ENCODE measurements around the gene ATG5.
"Not testable (repeated sequence)": the region's sequence is repeated elsewhere in the genome, so short reads cannot be mapped to it uniquely, and the experiment has no call there.

Gene ATG5

DNA sequence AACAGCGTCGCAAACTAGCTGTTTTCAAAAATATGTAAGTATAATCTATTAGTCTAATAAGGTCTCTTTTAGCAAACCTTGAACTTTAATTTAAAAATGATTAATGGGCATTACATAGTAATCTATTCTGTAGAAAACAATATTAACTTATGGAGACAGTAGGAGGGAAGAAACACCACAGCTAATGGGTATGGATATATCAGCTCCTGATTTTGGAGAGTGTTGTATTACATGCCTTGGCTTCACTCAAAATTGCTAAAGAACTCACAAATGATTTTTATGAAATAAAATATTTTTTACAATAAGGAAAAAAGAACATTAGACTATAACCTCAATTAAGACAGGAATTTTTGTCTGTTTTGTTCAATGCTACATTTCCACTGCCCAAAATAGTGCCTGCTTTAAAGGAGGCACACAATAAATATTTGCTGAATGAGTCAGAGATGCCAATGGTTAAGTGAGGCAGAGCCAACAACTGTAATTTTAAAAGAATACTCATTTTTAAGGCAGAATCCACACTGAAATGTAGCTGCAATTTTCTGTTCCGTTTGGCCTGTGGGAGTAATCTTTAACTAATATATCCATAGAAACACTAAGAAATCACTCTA, 15.7 kb downstream of the ATG5 start:
- DNase-seq: no peak

DNA sequence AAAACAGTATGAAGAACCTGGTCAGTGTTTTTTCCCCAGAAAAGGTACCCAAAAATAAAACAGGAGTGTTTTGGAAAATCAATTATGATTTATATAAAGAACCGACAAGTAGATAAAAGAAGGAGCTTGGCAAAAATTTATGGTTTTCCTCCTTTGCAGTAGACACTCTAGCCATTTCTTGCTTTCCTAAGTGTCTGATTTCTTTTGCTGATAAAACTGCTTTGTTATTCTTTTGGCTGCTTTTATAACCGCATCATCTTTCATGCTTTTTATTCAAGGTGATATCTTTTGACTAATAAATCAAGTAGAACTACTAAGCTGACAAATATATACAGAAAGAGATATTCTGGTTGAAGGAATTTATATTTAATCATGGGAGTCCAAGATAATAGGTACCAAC, 16.6 kb downstream of the ATG5 start:
- DNase-seq: no peak

DNA sequence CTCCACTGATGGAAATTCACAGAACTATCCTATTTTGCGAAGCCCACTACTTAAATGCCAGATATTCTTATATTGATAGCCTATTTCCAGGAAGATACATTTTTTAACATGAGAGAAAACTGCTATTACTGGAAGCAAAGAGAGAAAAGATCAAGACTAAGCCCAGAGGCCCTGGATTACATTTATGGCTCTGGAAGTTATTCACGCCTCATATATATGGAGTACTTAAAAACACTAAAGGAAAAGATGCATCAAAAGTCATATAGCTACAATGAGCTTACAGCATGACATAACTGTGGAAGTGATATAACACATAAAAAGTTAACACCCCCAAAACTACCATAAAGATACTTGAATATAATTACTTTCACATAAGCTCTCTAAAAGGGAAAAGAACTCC, 19.8 kb downstream of the ATG5 start:
- DNase-seq: no peak

DNA sequence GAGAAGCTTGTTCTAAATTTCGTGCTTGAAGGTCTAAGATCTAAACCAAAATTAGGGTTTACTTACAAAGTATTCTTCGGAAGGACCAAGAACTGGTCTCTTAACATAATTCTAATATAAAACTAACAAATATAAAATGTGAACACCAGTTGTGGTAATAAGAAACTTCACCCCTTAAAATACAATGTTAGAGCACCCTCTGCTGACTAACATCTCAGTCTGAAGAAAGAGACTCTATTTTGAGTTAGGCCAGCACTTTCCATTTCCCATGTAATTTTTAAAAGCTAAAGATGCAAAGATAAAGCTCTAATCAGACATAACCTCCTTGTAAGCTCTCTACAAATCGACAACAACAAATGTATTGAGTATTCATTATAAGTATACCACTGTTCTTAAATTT, 24.6 kb downstream of the ATG5 start:
- DNase-seq: peak; percentile 65

DNA sequence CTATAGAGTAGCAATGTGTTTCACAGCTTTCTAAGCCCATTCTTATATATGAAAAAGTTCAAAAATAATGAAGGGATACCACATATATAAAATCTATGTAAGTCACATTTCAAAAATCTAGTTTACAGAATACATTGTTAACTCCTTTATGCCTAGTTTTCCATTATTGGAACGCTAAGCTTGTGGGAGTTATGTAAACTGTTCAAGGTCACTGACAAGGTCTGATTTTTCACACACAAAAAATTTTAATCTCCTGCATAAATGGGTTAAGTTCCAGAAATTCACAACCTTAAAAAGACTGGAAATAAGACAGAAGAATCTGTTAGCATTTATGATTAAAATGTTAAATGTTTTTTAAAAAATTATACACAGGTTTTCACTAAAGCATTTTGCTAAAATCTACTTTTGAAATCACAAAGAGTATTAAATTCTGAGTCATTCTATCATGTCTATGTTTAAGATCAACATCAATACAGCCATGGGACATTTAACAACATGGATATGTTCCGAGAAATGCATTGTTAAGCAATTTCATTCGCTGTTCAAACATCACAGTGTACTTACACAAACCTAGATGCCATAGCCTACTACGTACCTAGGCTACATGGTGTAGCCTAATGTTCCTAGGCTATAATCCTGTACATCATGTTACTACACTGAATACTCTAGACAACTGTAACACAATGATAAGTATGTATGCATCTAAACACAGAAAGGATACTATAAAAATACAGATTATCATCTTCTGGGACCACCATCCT, 25.4 kb downstream of the ATG5 start:
- no peak for DNase-seq

DNA sequence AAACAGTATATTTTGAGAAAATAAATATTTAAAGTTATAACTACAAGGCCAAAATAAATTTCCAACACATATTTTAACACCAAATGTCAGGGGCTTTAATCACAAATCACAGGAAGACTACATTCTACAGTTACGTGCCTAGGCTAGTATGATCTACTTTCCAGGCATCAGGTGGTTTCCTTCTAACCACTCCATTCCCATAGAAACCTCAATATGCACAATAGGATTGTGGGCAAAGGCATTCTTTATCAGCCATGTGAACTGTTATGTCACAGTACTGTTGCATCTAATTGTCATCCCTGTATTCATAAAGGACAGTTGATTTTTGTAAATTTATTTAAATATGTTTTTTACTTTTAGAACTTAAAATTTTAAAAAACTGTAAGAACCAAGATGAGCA, 32.4 kb downstream of the ATG5 start:
- DNase-seq: no peak

DNA sequence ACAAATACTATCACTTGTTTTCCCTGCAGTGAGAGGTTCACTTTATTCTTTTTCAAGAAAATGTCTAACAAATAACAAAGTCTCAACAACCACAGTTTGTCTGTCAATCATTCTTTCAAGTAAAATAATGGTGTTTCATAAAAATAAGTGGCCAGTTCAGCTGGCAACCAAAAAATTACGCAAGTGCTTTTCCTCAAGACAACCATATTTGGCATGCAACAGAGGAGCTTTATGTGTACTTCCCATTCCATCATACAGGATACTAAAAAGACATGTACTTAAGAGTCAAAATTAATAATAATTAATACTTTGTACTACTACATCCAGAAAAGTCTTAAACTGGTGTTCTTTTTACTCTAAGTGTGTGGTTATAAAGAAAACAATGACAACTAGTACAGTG, 34.6 kb downstream of the ATG5 start:
- DNase-seq: no peak

DNA sequence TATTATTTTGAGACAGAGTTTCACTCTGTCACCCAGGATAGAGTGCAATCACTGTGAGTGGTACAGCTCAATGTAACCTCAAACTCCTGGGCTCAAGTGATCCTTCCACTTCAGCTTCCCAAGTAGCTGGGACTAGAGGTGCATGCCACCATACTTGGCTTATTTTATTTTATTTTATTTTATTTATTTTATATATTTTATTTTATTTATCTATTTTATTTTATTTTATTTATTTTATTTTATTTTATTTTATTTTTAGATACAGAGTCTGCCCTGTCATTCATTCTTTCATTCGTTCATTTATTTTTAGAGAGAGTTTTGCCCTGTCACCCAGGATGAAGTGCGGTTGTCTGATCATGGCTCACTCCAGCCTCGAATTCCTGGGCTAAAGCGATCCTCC, 35.5 kb downstream of the ATG5 start:
- no peak for DNase-seq

DNA sequence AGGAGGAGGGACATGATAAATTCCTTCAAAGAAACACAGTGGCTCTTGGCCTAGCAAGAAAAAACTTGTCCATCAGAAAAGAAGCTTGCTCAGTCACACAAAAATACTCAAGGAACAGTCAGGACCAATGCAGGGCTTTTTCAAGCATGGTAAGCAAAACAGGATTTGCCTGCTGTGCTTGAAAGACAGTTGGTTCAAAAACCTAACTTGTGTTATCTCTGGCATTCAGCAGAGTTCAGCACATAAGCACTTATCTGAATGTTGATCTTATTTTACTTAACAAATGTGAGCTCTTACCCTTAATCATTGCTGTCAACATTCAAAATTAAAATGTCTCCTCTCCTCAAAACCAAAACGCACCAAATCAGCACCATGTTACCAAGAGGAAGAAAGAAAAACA, 38.3 kb downstream of the ATG5 start:
- peak; percentile 56 for DNase-seq

DNA sequence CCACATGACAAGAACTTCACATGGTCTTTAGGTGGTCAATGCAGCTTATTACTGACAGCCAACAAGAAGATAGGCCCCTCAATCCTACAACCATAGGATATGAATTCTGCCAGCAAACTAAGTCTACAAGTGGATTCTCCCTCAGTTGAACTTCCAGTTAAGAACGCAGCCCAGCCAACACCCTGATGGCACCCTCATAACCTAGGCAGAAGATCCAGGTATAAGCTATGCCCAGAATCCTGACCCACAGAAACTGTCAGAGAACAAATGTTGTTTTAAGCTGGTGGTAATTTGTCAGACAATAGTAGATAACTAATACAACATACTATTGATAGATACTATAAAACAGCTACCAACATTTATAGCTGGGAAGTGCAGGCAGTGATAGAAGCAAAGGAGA, 38.8 kb downstream of the ATG5 start:
- DNase-seq: no peak

DNA sequence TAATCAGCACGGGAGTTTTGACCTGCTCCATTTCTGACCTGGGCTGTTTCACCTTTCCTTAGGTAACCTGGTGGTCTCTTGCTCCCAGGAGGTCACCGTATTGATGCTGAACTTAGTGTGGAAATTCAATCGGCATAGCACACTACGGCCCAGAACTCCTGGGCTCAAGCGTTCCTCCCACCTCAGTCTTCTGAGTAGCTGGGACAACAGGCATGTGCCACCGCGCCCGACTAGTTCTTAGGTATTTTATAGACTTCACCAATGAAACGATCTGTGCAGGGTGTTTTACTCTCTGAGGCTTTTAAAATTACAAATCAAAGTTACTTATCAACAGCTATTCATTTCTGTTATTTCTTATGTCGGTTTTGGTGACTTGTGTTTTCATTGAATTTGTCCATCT, 42.1 kb downstream of the ATG5 start:
- DNase-seq: no peak

DNA sequence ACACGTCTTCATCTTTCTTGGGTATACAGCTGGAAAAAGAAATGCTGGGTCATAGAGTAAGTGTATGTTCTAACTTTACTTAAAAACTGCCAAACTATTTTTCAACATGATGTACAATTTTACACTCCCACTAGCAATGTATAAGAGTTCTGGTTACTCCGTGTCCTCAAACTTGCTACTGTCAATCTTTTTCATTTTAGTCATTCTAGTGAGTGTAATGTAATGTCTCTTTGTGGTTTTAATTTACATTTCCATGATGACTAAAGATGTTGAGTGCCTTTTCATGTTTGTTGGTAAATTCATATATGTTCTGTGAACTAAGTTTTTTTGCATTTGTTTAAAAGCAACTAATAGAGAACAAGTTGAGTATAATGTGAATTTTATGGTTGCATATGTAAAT, 43.9 kb downstream of the ATG5 start:
- DNase-seq: no peak

DNA sequence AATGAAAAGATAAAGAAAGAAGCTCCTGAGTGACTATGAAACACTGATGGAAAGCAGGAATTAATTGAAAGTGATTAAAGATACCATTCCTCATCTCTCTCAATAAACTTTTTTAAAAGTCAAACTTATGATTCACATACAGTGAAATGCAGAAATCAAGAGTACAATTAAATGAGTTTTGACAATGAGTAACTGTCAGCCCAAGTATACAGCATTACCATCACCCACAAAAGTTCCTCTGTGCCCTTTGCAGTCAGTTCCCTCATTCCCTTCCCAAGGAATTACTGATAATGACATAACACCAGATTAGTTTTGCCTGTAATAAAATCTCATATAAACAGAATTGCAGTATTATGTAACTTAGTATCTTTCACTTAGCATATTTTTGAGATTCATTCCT, 44.5 kb downstream of the ATG5 start:
- DNase-seq: no peak

DNA sequence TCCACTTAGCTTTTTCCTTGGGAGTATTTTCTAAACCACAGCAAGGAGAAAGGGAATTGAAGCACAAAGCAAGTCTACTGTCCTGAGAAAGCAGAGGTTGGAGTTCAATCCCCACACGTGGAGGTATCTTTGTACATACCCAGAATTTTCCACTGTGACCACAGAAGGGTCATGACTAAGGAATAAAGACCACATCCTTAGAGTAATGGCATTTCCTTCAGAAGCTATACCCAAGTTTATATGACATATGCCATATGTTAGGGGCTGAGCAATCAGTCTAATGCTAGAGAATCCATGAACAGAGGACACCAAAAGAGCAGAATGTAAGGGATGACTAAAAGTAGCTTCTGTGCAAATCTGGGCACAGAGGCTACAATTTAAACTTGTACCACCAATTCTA, 46.4 kb downstream of the ATG5 start:
- DNase-seq: no peak

DNA sequence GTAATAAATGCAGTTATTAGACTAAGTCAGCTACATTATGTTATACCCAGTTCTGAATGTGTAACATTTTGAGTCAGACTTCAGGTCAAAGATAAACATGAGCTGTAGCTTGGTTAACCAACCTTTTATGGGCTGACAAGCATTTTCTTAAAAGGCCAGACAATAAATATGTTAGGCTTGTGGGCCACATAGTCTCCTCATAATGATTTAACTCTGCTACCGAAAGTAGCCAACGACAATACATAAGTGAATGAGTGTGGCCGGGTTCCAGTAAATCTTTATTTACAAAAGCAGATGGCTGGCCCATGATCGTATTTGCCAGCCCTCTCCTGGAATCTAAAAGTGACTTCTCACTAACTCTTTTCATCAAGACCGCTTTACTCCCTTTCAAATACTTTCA, 49.9 kb downstream of the ATG5 start:
- no peak for DNase-seq

DNA sequence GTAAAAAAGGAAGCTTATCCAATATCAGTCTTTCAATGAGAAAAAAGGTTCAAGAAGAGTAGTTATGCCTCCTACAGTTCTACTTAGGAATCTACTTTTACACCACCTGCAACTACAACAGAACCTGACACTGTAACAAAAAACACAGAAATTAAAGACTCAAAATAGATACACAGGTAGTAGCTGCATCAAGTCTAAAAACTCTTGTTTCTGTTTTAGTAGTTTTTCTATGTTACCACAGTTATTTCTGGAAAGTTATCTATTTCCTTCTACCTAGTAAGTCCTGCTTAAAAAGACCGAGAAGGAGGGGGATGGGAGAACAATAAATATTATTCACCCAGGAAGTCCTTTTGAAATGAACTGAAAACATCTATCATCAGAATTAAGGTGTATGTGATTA, 52.5 kb downstream of the ATG5 start:
- DNase-seq: no peak

DNA sequence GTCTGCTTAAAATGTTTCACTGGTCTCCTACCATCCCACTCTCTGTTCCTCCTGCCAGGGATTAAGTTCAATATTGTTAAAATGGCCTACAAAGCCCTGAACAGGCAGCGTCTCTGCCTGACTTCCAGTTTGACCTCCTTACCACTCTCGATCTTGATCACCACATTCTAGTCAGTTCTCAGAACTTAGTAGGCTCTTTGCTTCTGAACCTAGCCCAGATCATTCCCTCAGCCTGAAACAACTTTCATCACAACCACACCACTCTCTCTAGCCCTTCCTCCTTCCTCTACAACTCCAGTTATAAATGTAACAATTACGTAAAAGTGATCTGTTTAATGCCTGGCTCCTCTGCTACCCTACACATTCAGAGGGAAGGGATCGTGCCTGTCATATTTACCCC, 53.3 kb downstream of the ATG5 start:
- no peak for DNase-seq

DNA sequence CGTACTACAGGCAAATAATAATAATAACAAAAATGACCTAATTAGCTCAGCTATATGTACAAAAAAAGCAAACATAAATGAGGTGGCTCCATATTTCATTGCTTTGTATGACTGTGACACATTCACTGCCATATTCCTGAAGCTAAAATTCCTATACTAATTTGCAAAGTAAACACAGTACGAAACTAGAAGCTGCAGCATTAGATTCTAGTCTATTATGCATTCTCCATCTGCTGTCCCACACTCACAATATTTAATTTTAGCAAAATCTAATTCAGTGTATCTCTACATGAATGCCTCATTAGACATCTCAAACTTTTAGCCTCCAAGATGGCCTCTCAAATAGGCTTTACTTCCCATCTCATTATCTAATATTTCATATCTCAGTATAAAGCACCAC, 55.1 kb downstream of the ATG5 start:
- no peak for DNase-seq

DNA sequence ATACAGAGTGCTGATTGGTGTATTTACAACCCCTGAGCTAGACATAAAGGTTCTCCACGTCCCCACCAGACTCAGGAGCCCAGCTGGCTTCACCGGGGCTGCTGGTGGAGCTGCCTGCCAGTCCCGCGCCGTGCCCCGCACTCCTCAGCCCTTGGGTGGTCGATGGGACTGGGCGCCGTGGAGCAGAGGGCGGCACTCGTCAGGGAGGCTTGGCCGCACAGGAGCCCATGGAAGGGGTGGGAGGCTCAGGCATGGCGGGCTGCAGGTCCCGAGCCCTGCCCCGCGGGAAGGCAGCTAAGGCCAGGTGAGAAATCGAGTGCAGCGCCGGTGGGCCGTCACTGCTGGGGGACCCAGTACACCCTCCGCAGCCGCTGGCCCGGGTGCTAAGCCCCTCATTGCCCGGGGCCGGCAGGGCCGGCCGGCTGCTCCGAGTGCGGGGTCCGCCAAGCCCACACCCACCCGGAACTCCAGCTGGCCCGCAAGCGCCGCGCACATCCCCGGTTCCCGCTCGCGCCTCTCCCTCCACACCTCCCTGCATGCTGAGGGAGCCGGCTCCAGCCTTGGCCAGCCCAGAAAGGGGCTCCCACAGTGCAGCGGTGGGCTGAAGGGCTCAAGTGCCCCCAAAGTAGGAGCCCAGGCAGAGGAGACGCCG, 56.2 kb downstream of the ATG5 start:
- DNase-seq: not testable (repeated sequence)

DNA sequence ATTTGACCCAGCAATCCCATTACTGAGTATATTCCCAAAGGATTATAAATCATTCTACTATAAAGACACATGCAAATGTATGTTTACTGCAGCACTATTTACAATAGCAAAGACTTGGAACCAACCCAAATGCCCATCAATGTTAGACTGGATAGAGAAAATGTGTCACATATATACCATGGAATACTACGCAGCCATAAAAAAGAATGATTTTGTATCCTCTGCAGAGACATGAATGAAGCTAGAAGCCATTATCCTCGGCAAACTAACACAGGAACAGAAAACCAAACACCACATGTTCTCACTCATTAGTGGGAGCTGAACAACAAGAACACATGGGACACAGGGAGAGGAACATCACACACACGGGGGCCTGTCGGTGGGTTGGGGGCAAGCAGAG, 57.1 kb downstream of the ATG5 start:
- DNase-seq: not testable (repeated sequence)

DNA sequence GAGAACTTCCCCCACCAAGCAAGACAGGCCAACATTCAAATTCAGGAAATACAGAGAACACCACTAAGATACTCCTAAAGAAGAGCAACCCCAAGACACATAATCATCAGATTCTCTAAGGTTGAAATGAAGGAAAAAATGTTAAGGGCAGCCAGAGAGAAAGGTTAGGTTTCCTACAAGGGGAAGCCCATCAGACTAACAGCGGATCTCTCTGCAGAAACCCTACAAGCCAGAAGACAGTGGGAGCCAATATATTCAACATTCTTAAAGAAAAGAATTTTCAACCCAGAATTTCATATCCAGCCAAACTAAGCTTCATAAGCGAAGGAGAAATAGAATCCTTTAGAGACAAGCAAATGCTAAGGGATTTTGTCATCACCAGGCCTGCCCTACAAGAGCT, 61.1 kb downstream of the ATG5 start:
- not testable (repeated sequence) for DNase-seq

DNA sequence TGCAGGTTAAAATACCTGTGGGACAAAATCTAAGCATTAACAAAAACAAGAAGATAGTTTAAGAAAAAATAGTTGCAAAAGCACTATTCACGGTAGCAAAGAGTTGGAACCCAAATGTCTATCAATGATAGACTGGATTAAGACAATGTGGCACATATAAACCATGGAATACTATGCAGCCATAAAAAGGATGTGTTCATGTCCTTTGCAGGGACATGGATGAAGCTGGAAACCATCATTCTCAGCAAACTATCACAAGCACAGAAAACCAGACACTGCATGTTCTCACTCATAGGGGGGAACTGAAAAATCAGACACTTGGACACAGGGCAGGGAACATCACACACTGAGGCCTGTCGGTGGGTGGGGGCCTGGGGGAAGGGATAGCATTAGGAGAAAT, 65.8 kb downstream of the ATG5 start:
- DNase-seq: not testable (repeated sequence)

DNA sequence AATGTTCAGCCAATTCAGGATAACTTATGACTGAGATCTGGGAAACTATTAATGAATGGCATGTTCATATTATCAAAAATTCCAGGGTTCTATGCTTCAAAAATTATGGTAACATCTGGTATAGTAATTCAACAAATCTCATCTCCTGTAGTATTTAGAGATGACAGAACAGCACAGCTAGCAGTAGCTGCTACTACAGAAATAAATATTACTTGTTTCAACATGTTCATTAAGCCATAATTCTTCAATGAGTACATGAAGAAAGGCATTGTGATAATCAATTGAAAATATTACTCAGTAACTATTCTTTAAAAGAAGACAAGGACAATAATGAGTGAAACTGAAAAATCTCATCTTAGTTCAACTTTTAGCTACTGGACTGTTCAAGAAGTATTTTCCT, 66.8 kb downstream of the ATG5 start:
- DNase-seq: no peak

DNA sequence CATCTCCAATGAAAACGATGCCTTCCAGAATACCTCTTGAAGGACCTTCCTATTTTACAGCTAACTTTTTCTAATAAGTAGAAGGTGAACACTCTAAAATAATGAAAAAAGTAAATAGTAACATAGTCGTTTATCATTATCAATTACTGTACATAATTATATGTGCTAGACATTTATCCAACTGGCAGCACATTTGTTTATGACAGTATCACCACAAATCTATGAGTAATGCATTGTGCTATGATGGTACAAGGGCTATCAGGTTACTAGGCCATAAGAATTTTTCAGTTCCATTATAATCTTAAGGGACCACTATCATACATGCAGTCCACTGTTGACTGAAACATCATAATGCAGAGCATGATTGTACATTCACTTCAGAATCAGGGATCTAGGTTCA, 68.4 kb downstream of the ATG5 start:
- no peak for DNase-seq

All from hematopoietic multipotent progenitor cell treated with erythropoietin and hydrocortisone succinate and interleukin-3 and kit ligand, for 8 days (in vitro differentiated cells).